22Rv1 (cell line): ENCODE results near the gene ATP1A2.

Experiments
- CTCF ChIP-seq: fragments of 450-650 bp; IDR thresholded peaks from 2 replicates; pipeline ENCODE4 v1.5.1; 2017; ENCODE audit warnings: mild to moderate bottlenecking
- ZFX ChIP-seq: fragments of 450-650 bp; IDR thresholded peaks from 2 replicates; pipeline ENCODE4 v1.6.1; 2017; ENCODE audit warnings: antibody characterized with exemption, borderline replicate concordance

- no peak for TF ChIP-seq CTCF
- TF ChIP-seq ZFX: no peak
Measured at GRCh38 chr1:160082487-160082886, 33.1 kb upstream of the ATP1A2 start.
